Measurements from ENCODE around the gene FTSJ3.

GRCh38 chr17:63816669-63817068, 10.8 kb downstream of the FTSJ3 start:
- no peak for TF ChIP-seq CTCF (IDR thresholded peaks at IDR 0.05)
- TF ChIP-seq POLR2A (IDR thresholded peaks at IDR 0.05) = no peak
